NCI-H2029 treated with DMSO at 0.1 percent for 48 hours (cell line): ENCODE results near the gene DNAI2.

Experiments used
- DNase-seq: peaks from one replicate; lab custom pipeline; 2025; lab: John Stamatoyannopoulos, UW

The DNAI2 gene

DNA sequence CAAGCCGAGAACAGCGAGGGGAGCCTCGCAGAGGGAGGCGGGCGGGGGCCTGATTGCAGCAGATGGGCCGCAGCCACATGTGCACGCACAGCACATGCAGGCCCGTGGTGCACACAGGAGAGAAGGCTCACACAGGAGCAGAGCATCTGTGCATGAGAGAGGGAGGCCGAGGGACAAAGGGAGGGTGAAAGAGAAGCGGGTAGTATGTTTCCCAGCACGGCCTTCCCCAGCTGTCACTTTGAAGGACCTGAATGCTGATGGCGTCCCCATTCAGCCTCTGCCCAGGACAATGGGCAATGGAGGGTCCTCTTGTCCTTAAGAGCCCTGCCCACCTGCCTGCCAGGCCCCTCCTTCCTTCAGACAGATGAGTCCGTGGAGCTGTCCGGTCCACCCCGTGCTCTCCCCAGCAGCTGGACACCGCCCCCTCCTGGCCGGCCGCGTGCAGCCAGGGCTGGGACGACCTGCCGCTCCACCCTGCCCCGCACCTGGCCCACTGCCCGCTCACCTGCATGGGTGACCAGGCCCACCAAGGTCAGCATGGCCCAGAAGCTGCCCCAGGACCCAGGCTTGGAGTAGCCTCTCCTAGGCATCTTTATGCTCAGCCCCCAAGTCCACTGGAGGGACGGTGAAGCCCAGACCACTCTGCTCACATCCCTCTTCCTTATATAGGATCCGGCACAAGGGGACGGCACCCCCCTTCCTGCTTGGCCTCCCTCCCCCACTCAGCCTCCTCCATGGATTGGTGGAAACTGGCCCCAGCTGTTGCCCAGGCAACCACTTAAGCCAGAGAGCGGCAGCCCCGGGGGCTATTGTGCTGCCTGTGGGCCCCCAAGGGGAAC, 87.4 kb downstream of the DNAI2 start, which contains the start of gene BTBD17:
TSS of gene BTBD17 (minus strand) at position 639 of the 839 bp plus-strand sequence. CDS start at position 590, 49 bp downstream.
- DNase-seq = peak; percentile 74

DNA sequence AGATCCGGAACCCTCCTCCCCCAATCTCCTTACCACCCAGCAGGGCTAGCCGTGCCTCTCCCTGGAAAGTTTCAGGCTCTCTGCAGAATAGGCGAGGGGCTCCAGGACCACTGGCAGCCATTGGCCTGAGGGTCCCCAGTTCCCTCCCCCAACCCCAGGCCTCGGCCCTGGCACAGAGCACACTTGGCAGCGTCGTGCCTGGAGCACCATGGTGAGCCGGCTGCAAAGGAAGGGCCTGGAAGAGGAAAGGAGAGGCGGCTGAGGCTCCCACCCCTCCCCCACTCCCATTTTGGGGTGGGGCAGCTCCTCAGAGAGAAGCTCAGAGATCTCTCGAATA, 88.0 kb downstream of the DNAI2 start:
- no peak for DNase-seq

GRCh38 chr17:74362810-74363498, 88.9 kb downstream of the DNAI2 start:
- DNase-seq = no peak
